ENCODE measurements around the gene SNRPF.

DNA sequence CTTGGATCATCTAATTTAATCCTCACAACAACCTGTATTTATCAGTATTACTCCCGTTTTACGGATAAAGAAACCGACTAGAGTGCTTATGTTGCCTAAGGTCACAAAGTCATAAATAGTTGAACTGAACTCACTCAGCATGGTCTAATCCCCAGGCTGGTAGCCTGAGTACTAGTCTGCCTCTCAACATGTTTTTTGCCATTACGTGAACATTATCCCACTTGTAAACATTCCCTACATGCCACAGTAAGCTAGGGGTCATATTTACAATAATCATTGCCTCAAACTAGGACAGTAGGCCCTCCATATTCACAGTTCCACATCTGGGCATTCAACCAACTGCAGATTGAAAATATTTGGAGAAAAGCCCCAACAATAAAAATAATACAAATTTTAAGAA is 12.1 kb downstream of the SNRPF start:
- TF ChIP-seq, protein P1, sequence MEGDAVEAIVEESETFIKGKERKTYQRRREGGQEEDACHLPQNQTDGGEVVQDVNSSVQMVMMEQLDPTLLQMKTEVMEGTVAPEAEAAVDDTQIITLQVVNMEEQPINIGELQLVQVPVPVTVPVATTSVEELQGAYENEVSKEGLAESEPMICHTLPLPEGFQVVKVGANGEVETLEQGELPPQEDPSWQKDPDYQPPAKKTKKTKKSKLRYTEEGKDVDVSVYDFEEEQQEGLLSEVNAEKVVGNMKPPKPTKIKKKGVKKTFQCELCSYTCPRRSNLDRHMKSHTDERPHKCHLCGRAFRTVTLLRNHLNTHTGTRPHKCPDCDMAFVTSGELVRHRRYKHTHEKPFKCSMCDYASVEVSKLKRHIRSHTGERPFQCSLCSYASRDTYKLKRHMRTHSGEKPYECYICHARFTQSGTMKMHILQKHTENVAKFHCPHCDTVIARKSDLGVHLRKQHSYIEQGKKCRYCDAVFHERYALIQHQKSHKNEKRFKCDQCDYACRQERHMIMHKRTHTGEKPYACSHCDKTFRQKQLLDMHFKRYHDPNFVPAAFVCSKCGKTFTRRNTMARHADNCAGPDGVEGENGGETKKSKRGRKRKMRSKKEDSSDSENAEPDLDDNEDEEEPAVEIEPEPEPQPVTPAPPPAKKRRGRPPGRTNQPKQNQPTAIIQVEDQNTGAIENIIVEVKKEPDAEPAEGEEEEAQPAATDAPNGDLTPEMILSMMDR (conservative IDR thresholded peaks at IDR 0.05 in 1 of 2, IDR thresholded peaks at IDR 0.05 in 1 of 2; ENCODE audit: low read depth in 1 of 2, low read length in 2 of 2) = no peak
- no peak for TF ChIP-seq EZH2 (IDR thresholded peaks at IDR 0.05; ENCODE audit: low read length, missing control alignments)
